K562 treated with DMSO at 1 percent for 4 hours (cell line): Measurements from ENCODE around the gene HSPB7. TPM values are rescaled to one million over a fixed set of nuclear protein-coding genes. Genes with fewer than 3 reads are reported as not detected.

Source experiments
- total RNA-seq: library from RNA; unstranded; fragments of 300-600 nt; gene quantifications from 2 replicates; pipeline ENCODE4 v1.2.3, GENCODE V29; 2022; ENCODE audit not compliant: insufficient read depth

Gene HSPB7
- total RNA-seq = not detected in 2 replicates

DNA sequence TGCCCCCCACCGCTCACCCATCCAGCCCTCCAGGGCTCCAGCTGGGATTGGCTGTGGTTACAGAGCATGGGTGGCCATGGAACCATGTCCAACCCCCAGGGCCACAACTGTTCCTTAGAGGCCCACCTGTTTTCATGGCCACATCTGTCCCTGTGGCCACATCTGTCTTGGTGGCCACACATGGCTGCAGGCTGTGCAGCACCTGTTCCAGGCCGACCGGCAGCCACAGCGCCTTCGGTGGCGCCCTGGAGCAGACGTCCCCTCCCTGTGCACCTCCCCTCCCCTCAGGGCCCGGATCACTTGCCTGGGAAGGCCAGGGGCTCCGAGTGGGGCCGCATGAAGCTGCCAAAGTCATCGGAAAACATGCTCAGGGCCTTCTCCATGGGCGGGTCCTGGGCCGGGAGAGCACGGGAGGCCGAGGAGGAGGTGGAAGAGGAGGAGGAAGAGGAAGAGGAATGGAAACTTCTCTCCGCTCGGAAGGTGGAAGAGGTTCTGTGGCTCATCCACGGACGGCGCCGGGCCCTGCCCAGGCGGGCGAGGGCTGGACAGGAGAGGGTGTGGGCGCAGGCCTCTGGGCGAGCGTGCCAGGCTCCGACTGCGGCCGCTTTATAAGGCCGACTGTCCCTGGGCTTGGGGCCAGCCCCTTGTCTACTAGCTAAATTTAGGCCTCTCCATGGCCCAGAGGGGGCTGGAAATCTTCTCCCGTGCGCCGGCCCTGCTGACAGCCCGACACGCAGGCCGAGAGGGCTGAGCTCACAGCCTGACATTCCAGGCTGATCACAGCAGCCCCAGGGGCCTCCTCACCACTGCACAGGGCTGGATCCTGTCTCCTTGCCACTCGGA lies at the start of gene HSPB7:
HSPB7 (minus strand) TSS at position 583 of the 843 bp plus-strand sequence; CDS start at position 503, 80 bp downstream.

GRCh38 chr1:16043521-16043920 lies 25.7 kb upstream of the HSPB7 start, which contains the start of gene CLCNKB:
Gene CLCNKB (plus strand): TSS chr1:16043782. CDS start chr1:16044493, 711 bp downstream.

DNA sequence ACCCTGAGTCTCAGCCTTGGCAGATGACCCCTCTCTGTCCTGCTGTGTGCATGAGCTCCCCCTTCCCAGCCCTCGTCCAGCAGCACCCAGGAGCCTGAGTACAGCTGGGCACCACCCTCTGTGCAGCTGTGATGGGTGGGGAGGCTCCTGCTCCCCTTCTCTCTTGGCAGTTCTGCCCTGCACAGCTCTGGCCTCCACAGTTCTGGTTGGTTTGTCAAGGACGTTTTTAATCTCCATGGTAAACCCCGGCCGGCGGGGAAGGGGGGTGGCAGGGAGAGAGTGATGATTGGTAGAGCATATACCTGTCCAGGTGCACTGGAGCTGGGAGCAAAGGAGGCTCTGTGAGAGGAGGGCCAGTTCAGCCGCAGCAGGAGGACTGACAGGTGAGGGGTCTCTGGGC lies 3.8 kb upstream of the HSPB7 start, which contains the start of gene CLCNKA:
CLCNKA (plus strand) TSS at position 356 of the 400 bp plus-strand sequence. CDS start 584 bp downstream, outside the sequence.

DNA sequence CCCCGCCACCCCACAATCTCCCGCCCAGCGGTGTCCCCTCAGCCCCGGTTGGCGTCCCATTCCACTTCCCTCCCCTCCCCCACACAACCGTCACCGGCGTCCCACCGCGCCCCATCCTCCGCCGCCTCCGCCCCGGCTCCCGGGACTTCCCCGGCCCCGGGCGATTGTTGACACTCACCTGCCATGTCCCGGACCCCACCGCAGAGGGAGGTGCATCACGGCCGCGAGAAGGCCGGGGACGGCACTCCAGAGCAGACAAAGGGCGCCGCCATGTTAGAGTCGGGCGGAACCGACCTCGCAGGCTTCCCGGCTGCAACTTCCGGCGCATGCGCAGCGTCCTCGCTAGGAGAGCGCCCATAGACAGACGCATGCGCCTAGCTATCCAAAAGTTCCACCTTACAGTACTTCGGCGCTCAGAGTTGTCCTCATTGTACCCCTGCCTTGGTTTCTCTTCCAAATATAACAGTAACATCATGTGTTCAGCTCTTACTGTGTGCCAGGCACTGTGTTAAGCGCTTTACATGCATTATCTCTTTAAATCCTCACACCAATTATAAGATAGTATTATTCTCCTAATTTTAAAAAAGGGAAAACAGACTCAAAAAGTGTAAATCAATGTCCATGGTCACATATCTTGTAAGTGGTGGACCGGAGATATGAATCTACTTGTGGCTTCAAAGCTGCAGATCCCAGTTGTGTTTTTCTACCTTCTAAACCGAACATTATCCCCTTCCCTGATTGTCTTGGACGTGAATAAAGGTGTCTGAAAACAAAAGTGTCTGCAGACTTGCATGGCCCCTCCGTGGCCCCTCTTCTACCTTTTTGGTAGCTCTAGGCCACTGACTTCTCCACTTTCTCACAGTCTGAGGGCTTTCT lies 41.8 kb downstream of the HSPB7 start, which contains the start of gene ZBTB17:
ZBTB17 (minus strand) TSS at position 297 of the 876 bp plus-strand sequence. CDS start 27,606 bp downstream, outside the sequence.

Other genes starting within 250 kb of the HSPB7 start
- 1.7 and 2.4 TPM in 2 replicates for gene UQCRHL, start 210.4 kb downstream of the HSPB7 start, total RNA-seq
- gene SPEN, start 170.3 kb downstream of the HSPB7 start, total RNA-seq = 29.4 and 49.1 TPM in 2 replicates
- gene ZBTB17, start 41.9 kb downstream of the HSPB7 start, total RNA-seq = 31.0 and 40.4 TPM in 2 replicates
- not detected in 2 replicates for gene SRARP, start 13.8 kb downstream of the HSPB7 start, total RNA-seq
- 1.5 TPM in 1 of 2 replicates, not detected in the other for gene CLCNKA, start 4.0 kb upstream of the HSPB7 start, total RNA-seq
- gene CLCNKB, start 25.7 kb upstream of the HSPB7 start, total RNA-seq = 0.29 and 0.81 TPM in 2 replicates
- gene FAM131C, start 55.6 kb upstream of the HSPB7 start, total RNA-seq = not detected in 2 replicates
- not detected in 2 replicates for gene EPHA2, start 138.0 kb upstream of the HSPB7 start, total RNA-seq
- 9.5 and 11.2 TPM in 2 replicates for gene ARHGEF19, start 194.6 kb upstream of the HSPB7 start, total RNA-seq
- 3.9 and 14.0 TPM in 2 replicates for gene CPLANE2, start 219.1 kb upstream of the HSPB7 start, total RNA-seq